GM23338 (cell line): ENCODE measurements around the gene GMPPA. TPM values are rescaled to one million over a fixed set of nuclear protein-coding genes. Genes with fewer than 3 reads are reported as not detected.

Experiments
- ATAC-seq: fragments of 200-7000 bp; cut with Tn5 transposase; 3 replicates; pipeline ENCODE4 v1.9.1; 2020
- DNase-seq: peaks from one replicate; pipeline ENCODE4 v3.0.0-alpha.2; 2015; ENCODE audit warnings: low spot score
- H2AFZ ChIP-seq: fragments of 200-600 bp; sonication (generic); 2 replicates; pipeline ENCODE4 v1.8.0; 2016; ENCODE audit warnings: antibody characterized with exemption, mild to moderate bottlenecking, moderate library complexity
- H3F3A ChIP-seq: fragments of 200-600 bp; sonication (generic); replicated peaks from 2 replicates; pipeline ENCODE4 v1.8.0; 2017; ENCODE audit warnings: antibody characterized with exemption, mixed run types, low read depth
- H3K27ac ChIP-seq: fragments of 200-600 bp; sonication (generic); 2 replicates; pipeline ENCODE4 v1.6.1; 2016; ENCODE audit warnings: low read depth
- H3K27me3 ChIP-seq: fragments of 200-600 bp; sonication (generic); 2 replicates; pipeline ENCODE4 v1.8.0; 2016; ENCODE audit warnings: mild to moderate bottlenecking, mixed run types, moderate library complexity; ENCODE audit not compliant: insufficient read depth
- H3K36me3 ChIP-seq: fragments of 200-600 bp; sonication (generic); 2 replicates; pipeline ENCODE4 v1.8.0; 2016; ENCODE audit warnings: mild to moderate bottlenecking; ENCODE audit not compliant: insufficient read depth
- H3K4me1 ChIP-seq: fragments of 200-600 bp; sonication (generic); 2 replicates; pipeline ENCODE4 v1.8.0; 2016; ENCODE audit warnings: mild to moderate bottlenecking, moderate library complexity; ENCODE audit not compliant: insufficient read depth
- H3K4me2 ChIP-seq: fragments of 200-600 bp; sonication (generic); 2 replicates; pipeline ENCODE4 v1.7.1; 2017; ENCODE audit warnings: mixed run types
- H3K4me3 ChIP-seq: fragments of 200-600 bp; sonication (generic); 2 replicates; pipeline ENCODE4 v1.6.1; 2016; ENCODE audit warnings: mixed run types
- H3K79me2 ChIP-seq: fragments of 200-600 bp; sonication (generic); replicated peaks from 2 replicates; pipeline ENCODE4 v1.8.0; 2017; ENCODE audit warnings: mild to moderate bottlenecking; ENCODE audit not compliant: insufficient read depth
- H3K9me2 ChIP-seq: fragments of 200-600 bp; sonication (generic); 2 replicates; pipeline ENCODE4 v1.8.0; 2017; ENCODE audit not compliant: insufficient read depth
- H4K20me1 ChIP-seq: fragments of 200-600 bp; sonication (generic); replicated peaks from 2 replicates; pipeline ENCODE4 v1.8.0; 2017; ENCODE audit warnings: mild to moderate bottlenecking; ENCODE audit not compliant: insufficient read depth
- H3K27ac Mint-ChIP-seq: 2 replicates; pipeline ENCODE4 v1.8.0; 2020; ENCODE audit warnings: inconsistent platforms, mild to moderate bottlenecking, moderate library complexity, mixed read lengths
- H3K27me3 Mint-ChIP-seq: 3 replicates; pipeline ENCODE4 v1.8.0; 2022; ENCODE audit warnings: low read depth, mild to moderate bottlenecking, moderate library complexity, mixed read lengths, inconsistent platforms; ENCODE audit not compliant: insufficient read depth, poor library complexity
- H3K36me3 Mint-ChIP-seq: 3 replicates; pipeline ENCODE4 v1.8.0; 2021; ENCODE audit warnings: low read depth, mild to moderate bottlenecking, inconsistent platforms, moderate library complexity, mixed read lengths
- H3K4me1 Mint-ChIP-seq: 3 replicates; pipeline ENCODE4 v1.8.0; 2020; ENCODE audit warnings: mild to moderate bottlenecking, inconsistent platforms, mixed read lengths
- H3K4me3 Mint-ChIP-seq: 3 replicates; pipeline ENCODE4 v1.8.0; 2021; ENCODE audit warnings: moderate library complexity, mild to moderate bottlenecking, inconsistent platforms, mixed read lengths
- H3K9me3 Mint-ChIP-seq: 3 replicates; pipeline ENCODE4 v1.8.0; 2020; ENCODE audit warnings: moderate library complexity, mild to moderate bottlenecking, inconsistent platforms, mixed read lengths
- CREB1 ChIP-seq: fragments of 250-450 bp; sonication (Bioruptor Pico); IDR thresholded peaks from 2 replicates; pipeline ENCODE4 v1.5.0; 2020; ENCODE audit warnings: low read depth, mild to moderate bottlenecking, moderate library complexity
- CTCF ChIP-seq, 2 experiments: fragments of 200-600 bp in 1 of 2; sonication (generic) in 1 of 2; conservative IDR thresholded peaks; 2 replicates each; pipeline versions ENCODE4 v1.5.1 to v1.6.1; 2016 to 2017; ENCODE audit warnings: antibody characterized with exemption in 2 of 2, low read depth in 2 of 2, mild to moderate bottlenecking in 2 of 2, moderate library complexity in 1 of 2
- EZH2 ChIP-seq: fragments of 200-600 bp; sonication (generic); IDR thresholded peaks from one replicate; pipeline ENCODE4 v1.8.0; 2017; ENCODE audit warnings: antibody characterized with exemption, mild to moderate bottlenecking, low read depth; ENCODE audit not compliant: unreplicated experiment
- EZH2phosphoT487 ChIP-seq: fragments of 200-600 bp; sonication (generic); IDR thresholded peaks from one replicate; pipeline ENCODE4 v1.8.1; 2018; ENCODE audit warnings: antibody characterized with exemption; ENCODE audit not compliant: unreplicated experiment
- JUNB ChIP-seq: IDR thresholded peaks from one replicate; pipeline ENCODE4 v1.6.1; 2016; ENCODE audit warnings: antibody characterized with exemption; ENCODE audit not compliant: unreplicated experiment
- NANOG ChIP-seq: IDR thresholded peaks from 2 replicates; pipeline ENCODE4 v1.6.1; 2016; ENCODE audit warnings: antibody characterized with exemption, borderline replicate concordance
- POLR2AphosphoS5 ChIP-seq: IDR thresholded peaks from 2 replicates; pipeline ENCODE4 v1.6.1; 2016; ENCODE audit warnings: antibody characterized with exemption, low read depth
- STAT1 ChIP-seq: IDR thresholded peaks from one replicate; pipeline ENCODE4 v1.6.1; 2016; ENCODE audit warnings: antibody characterized with exemption; ENCODE audit not compliant: unreplicated experiment
- ZNF114 ChIP-seq: fragments of 250-450 bp; sonication (Bioruptor Pico); IDR thresholded peaks from 2 replicates; pipeline ENCODE4 v1.5.0; 2020; ENCODE audit warnings: mild to moderate bottlenecking, moderate library complexity
- ZNF331 ChIP-seq: fragments of 250-450 bp; sonication (Bioruptor Pico); IDR thresholded peaks from 2 replicates; pipeline ENCODE4 v1.5.0; 2020; ENCODE audit warnings: low read depth, mild to moderate bottlenecking, moderate library complexity
- polyA plus RNA-seq: library from polyadenylated mRNA; unstranded; fragments of >200 nt; fragmentation: Nextera tagmentation; extraction: Ambion mirVana; gene quantifications from 2 replicates; pipeline ENCODE4 v1.2.1, GENCODE V29; 2016
- total RNA-seq: library from RNA; depleted of rRNA; stranded (reverse); fragments of >200 nt; shearing (Covaris generic); gene quantifications from 2 replicates; pipeline ENCODE4 v1.2.3, GENCODE V29; 2014
- TF ChIP-seq, protein P1 (sequence below): IDR thresholded peaks from one replicate; pipeline ENCODE4 v1.6.1; 2018; ENCODE audit warnings: antibody characterized with exemption; ENCODE audit not compliant: unreplicated experiment
- TF ChIP-seq, protein P2 (sequence below): fragments of 250-450 bp; sonication (Bioruptor Pico); IDR thresholded peaks from 2 replicates; pipeline ENCODE4 v1.5.0; 2020; ENCODE audit warnings: mild to moderate bottlenecking, moderate library complexity
- TF ChIP-seq, protein P3 (sequence below): IDR thresholded peaks from 2 replicates; pipeline ENCODE4 v1.6.1; 2016; ENCODE audit warnings: antibody characterized with exemption

Gene GMPPA
- total and polyA plus RNA-seq, 2 experiments from 2014 or later: 27.0 to 33.8 TPM

GRCh38 chr2:219488149-219488843 is 10.4 kb upstream of the GMPPA start:
- H3K4me1 ChIP-seq: peaks cover 31% of the 10 kb centered on the region
- no peaks in the 10 kb centered on the region for H3K36me3 ChIP-seq
- DNase-seq (no peak), ATAC-seq (no peak)
- Mint-ChIP-seq H3K9me3 (no peaks in the 10 kb centered on the region; the same call in 2 of the 3 replicates), H3K27me3 (peaks cover 35% of the 10 kb centered on the region), H3K4me3 (no peak overlapping the region; the same call in 2 of the 3 replicates), H3K4me1 (peaks cover 44% of the 10 kb centered on the region), H3K27ac (no peak overlapping the region), H3K36me3 (no peaks in the 10 kb centered on the region; the same call in 2 of the 3 replicates)
- no peaks in the 10 kb centered on the region for H3K9me2 ChIP-seq
- no peak overlapping the region for H3K4me3 ChIP-seq
- H3K79me2 ChIP-seq: no peaks in the 10 kb centered on the region
- H3K27ac ChIP-seq: no peak overlapping the region
- no peaks in the 10 kb centered on the region for H4K20me1 ChIP-seq
- H3F3A ChIP-seq: 0 out of 2 replicates have a peak, but pooled peaks cover 9% of the 10 kb centered on the region
- peaks cover 49% of the 10 kb centered on the region for H3K27me3 ChIP-seq
- TF ChIP-seq CTCF (conservative IDR thresholded peaks at IDR 0.05; ENCODE audit: low read depth in 2 of 2) (no peak), CREB1 (no peak), STAT1 (no peak), EZH2phosphoT487 (no peak), JUNB (no peak), ZNF114 (CRISPR knock-in tag) (no peak), EZH2 (no peak), ZNF331 (CRISPR knock-in tag) (no peak), NANOG (no peak), POLR2AphosphoS5 (no peak)
- TF ChIP-seq, protein P1, sequence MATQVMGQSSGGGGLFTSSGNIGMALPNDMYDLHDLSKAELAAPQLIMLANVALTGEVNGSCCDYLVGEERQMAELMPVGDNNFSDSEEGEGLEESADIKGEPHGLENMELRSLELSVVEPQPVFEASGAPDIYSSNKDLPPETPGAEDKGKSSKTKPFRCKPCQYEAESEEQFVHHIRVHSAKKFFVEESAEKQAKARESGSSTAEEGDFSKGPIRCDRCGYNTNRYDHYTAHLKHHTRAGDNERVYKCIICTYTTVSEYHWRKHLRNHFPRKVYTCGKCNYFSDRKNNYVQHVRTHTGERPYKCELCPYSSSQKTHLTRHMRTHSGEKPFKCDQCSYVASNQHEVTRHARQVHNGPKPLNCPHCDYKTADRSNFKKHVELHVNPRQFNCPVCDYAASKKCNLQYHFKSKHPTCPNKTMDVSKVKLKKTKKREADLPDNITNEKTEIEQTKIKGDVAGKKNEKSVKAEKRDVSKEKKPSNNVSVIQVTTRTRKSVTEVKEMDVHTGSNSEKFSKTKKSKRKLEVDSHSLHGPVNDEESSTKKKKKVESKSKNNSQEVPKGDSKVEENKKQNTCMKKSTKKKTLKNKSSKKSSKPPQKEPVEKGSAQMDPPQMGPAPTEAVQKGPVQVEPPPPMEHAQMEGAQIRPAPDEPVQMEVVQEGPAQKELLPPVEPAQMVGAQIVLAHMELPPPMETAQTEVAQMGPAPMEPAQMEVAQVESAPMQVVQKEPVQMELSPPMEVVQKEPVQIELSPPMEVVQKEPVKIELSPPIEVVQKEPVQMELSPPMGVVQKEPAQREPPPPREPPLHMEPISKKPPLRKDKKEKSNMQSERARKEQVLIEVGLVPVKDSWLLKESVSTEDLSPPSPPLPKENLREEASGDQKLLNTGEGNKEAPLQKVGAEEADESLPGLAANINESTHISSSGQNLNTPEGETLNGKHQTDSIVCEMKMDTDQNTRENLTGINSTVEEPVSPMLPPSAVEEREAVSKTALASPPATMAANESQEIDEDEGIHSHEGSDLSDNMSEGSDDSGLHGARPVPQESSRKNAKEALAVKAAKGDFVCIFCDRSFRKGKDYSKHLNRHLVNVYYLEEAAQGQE: no peak
- TF ChIP-seq, protein P2, sequence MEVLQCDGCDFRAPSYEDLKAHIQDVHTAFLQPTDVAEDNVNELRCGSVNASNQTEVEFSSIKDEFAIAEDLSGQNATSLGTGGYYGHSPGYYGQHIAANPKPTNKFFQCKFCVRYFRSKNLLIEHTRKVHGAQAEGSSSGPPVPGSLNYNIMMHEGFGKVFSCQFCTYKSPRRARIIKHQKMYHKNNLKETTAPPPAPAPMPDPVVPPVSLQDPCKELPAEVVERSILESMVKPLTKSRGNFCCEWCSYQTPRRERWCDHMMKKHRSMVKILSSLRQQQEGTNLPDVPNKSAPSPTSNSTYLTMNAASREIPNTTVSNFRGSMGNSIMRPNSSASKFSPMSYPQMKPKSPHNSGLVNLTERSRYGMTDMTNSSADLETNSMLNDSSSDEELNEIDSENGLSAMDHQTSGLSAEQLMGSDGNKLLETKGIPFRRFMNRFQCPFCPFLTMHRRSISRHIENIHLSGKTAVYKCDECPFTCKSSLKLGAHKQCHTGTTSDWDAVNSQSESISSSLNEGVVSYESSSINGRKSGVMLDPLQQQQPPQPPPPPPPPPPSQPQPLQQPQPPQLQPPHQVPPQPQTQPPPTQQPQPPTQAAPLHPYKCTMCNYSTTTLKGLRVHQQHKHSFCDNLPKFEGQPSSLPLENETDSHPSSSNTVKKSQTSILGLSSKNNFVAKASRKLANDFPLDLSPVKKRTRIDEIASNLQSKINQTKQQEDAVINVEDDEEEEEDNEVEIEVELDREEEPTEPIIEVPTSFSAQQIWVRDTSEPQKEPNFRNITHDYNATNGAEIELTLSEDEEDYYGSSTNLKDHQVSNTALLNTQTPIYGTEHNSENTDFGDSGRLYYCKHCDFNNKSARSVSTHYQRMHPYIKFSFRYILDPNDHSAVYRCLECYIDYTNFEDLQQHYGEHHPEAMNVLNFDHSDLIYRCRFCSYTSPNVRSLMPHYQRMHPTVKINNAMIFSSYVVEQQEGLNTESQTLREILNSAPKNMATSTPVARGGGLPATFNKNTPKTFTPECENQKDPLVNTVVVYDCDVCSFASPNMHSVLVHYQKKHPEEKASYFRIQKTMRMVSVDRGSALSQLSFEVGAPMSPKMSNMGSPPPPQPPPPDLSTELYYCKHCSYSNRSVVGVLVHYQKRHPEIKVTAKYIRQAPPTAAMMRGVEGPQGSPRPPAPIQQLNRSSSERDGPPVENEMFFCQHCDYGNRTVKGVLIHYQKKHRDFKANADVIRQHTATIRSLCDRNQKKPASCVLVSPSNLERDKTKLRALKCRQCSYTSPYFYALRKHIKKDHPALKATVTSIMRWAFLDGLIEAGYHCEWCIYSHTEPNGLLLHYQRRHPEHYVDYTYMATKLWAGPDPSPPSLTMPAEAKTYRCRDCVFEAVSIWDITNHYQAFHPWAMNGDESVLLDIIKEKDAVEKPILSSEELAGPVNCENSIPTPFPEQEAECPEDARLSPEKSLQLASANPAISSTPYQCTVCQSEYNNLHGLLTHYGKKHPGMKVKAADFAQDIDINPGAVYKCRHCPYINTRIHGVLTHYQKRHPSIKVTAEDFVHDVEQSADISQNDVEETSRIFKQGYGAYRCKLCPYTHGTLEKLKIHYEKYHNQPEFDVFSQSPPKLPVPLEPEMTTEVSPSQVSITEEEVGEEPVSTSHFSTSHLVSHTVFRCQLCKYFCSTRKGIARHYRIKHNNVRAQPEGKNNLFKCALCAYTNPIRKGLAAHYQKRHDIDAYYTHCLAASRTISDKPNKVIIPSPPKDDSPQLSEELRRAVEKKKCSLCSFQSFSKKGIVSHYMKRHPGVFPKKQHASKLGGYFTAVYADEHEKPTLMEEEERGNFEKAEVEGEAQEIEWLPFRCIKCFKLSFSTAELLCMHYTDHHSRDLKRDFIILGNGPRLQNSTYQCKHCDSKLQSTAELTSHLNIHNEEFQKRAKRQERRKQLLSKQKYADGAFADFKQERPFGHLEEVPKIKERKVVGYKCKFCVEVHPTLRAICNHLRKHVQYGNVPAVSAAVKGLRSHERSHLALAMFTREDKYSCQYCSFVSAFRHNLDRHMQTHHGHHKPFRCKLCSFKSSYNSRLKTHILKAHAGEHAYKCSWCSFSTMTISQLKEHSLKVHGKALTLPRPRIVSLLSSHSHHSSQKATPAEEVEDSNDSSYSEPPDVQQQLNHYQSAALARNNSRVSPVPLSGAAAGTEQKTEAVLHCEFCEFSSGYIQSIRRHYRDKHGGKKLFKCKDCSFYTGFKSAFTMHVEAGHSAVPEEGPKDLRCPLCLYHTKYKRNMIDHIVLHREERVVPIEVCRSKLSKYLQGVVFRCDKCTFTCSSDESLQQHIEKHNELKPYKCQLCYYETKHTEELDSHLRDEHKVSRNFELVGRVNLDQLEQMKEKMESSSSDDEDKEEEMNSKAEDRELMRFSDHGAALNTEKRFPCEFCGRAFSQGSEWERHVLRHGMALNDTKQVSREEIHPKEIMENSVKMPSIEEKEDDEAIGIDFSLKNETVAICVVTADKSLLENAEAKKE: no peak
- TF ChIP-seq, protein P3, sequence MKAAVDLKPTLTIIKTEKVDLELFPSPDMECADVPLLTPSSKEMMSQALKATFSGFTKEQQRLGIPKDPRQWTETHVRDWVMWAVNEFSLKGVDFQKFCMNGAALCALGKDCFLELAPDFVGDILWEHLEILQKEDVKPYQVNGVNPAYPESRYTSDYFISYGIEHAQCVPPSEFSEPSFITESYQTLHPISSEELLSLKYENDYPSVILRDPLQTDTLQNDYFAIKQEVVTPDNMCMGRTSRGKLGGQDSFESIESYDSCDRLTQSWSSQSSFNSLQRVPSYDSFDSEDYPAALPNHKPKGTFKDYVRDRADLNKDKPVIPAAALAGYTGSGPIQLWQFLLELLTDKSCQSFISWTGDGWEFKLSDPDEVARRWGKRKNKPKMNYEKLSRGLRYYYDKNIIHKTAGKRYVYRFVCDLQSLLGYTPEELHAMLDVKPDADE: no peak
- H3K4me2 ChIP-seq: no peak overlapping the region
- no peak overlapping the region for H2AFZ ChIP-seq
